ENCODE results near the gene FRAT2.

FRAT2 gene

GRCh38 chr10:97327348-97328294, 6.9 kb downstream of the FRAT2 start:
- DNase-seq (ENCODE audit: low read depth in 1 of 2, low spot score in 1 of 2): no peak

- DNase-seq (ENCODE audit: low read depth in 1 of 2, low spot score in 1 of 2): no peak
Observed at GRCh38 chr10:97325754-97326153, 8.8 kb downstream of the FRAT2 start.

GRCh38 chr10:97323501-97323900, 11.0 kb downstream of the FRAT2 start:
- DNase-seq (ENCODE audit: low read depth in 1 of 2, low spot score in 1 of 2): no peak

GRCh38 chr10:97321804-97322190, 12.7 kb downstream of the FRAT2 start:
- no peak for DNase-seq (ENCODE audit: low read depth in 1 of 2, low spot score in 1 of 2)

- no peak for DNase-seq (ENCODE audit: low read depth in 1 of 2, low spot score in 1 of 2)
Observed at GRCh38 chr10:97321032-97321803, 13.3 kb downstream of the FRAT2 start.

GRCh38 chr10:97320480-97321031, 14.0 kb downstream of the FRAT2 start:
- DNase-seq (ENCODE audit: low read depth in 1 of 2, low spot score in 1 of 2): no peak

GRCh38 chr10:97319671-97320479, 14.7 kb downstream of the FRAT2 start:
- peak; percentile 43 for DNase-seq (ENCODE audit: low read depth in 1 of 2, low spot score in 1 of 2)

- DNase-seq (ENCODE audit: low read depth in 1 of 2, low spot score in 1 of 2): peak; percentile 81
Observed at GRCh38 chr10:97318772-97319651, 15.5 kb downstream of the FRAT2 start, which contains the start of gene FRAT1. FRAT1 (plus strand) TSS chr10:97319271; CDS start chr10:97319454, 183 bp downstream.

- DNase-seq (ENCODE audit: low read depth in 1 of 2, low spot score in 1 of 2): no peak
Observed at GRCh38 chr10:97314671-97315070, 19.9 kb downstream of the FRAT2 start.

GRCh38 chr10:97312897-97313296, 21.6 kb downstream of the FRAT2 start:
- no peak for DNase-seq (ENCODE audit: low read depth in 1 of 2, low spot score in 1 of 2)

GRCh38 chr10:97311111-97311626, 23.4 kb downstream of the FRAT2 start:
- DNase-seq (ENCODE audit: low read depth in 1 of 2, low spot score in 1 of 2): no peak

GRCh38 chr10:97307866-97308780, 26.4 kb downstream of the FRAT2 start:
- DNase-seq (ENCODE audit: low read depth in 1 of 2, low spot score in 1 of 2): no peak

GRCh38 chr10:97307441-97307840, 27.1 kb downstream of the FRAT2 start:
- no peak for DNase-seq (ENCODE audit: low read depth in 1 of 2, low spot score in 1 of 2)

GRCh38 chr10:97302088-97302791, 32.3 kb downstream of the FRAT2 start:
- no peak for DNase-seq (ENCODE audit: low read depth in 1 of 2, low spot score in 1 of 2)

GRCh38 chr10:97300980-97301379, 33.5 kb downstream of the FRAT2 start:
- no peak for DNase-seq (ENCODE audit: low read depth in 1 of 2, low spot score in 1 of 2)

- DNase-seq (ENCODE audit: low read depth in 1 of 2, low spot score in 1 of 2): no peak
Observed at GRCh38 chr10:97298223-97298571, 36.3 kb downstream of the FRAT2 start.

GRCh38 chr10:97297556-97298222, 36.8 kb downstream of the FRAT2 start:
- no peak for DNase-seq (ENCODE audit: low read depth in 1 of 2, low spot score in 1 of 2)

- DNase-seq (ENCODE audit: low read depth in 1 of 2, low spot score in 1 of 2): no peak
Observed at GRCh38 chr10:97292862-97293198, 41.7 kb downstream of the FRAT2 start.

Measured in stimulated activated CD4-positive, alpha-beta T cell treated with anti-CD3 and anti-CD28 coated beads, Interleukin-15, amount 100 ng/mL, for 1 hour (primary cell).